IgD-negative memory B cell (primary cell): ENCODE results near the gene UNC93A. TPM values are rescaled to one million over a fixed set of nuclear protein-coding genes. Genes with fewer than 3 reads are reported as not detected.
"Not testable (repeated sequence)": the region's sequence is repeated elsewhere in the genome, so short reads cannot be mapped to it uniquely, and the experiment has no call there.

Experiments
- H3K27ac Mint-ChIP-seq, 3 donors: one replicate each; pipeline ENCODE4 v1.8.0; 2020 to 2022; ENCODE audit warnings: mild to moderate bottlenecking in 3 of 3, mixed read lengths in 3 of 3, moderate library complexity in 1 of 3
- H3K27me3 Mint-ChIP-seq: one replicate; pipeline ENCODE4 v1.8.0; 2021; ENCODE audit warnings: mixed read lengths
- H3K36me3 Mint-ChIP-seq: one replicate; pipeline ENCODE4 v1.8.0; 2020; ENCODE audit warnings: mild to moderate bottlenecking, mixed read lengths
- H3K4me1 Mint-ChIP-seq, 3 donors: one replicate each; pipeline ENCODE4 v1.8.0; 2020 to 2022; ENCODE audit warnings: mixed read lengths in 3 of 3, mild to moderate bottlenecking in 1 of 3
- H3K4me3 Mint-ChIP-seq, 4 donors: one replicate each; pipeline ENCODE4 v1.8.0; 2020 to 2022; ENCODE audit warnings: mild to moderate bottlenecking in 4 of 4, mixed read lengths in 4 of 4, moderate library complexity in 3 of 4
- H3K9me3 Mint-ChIP-seq, 3 donors: one replicate each; pipeline ENCODE4 v1.8.0; 2020 to 2021; ENCODE audit warnings: mixed read lengths in 3 of 3, mild to moderate bottlenecking in 1 of 3
- polyA plus RNA-seq: library from polyadenylated mRNA; unstranded; fragments of 300-500 nt; fragmentation: Illumina TruSeq; gene quantifications from one replicate; pipeline ENCODE4 v1.2.3, GENCODE V29; 2021

Gene UNC93A
- polyA plus RNA-seq, 1 donor from 2014 or later: not detected

GRCh38 chr6:167266830-167267555, 24.1 kb upstream of the UNC93A start:
- H3K27me3 Mint-ChIP-seq: peaks cover 9% of the 10 kb centered on the region
- peaks cover 3 to 4% (median 4%) of the 10 kb centered on the region in 3 donors for H3K9me3 Mint-ChIP-seq
- no peak overlapping the region for H3K4me3 Mint-ChIP-seq
- no peak overlapping the region for H3K27ac Mint-ChIP-seq
- H3K4me1 Mint-ChIP-seq: no peaks in the 10 kb centered on the region
- H3K36me3 Mint-ChIP-seq: no peaks in the 10 kb centered on the region

- H3K9me3 Mint-ChIP-seq, H3K4me3 Mint-ChIP-seq, H3K27me3 Mint-ChIP-seq, H3K4me1 Mint-ChIP-seq, H3K27ac Mint-ChIP-seq, H3K36me3 Mint-ChIP-seq: not testable (repeated sequence)
Measured at GRCh38 chr6:167267556-167267898, 23.6 kb upstream of the UNC93A start.

DNA sequence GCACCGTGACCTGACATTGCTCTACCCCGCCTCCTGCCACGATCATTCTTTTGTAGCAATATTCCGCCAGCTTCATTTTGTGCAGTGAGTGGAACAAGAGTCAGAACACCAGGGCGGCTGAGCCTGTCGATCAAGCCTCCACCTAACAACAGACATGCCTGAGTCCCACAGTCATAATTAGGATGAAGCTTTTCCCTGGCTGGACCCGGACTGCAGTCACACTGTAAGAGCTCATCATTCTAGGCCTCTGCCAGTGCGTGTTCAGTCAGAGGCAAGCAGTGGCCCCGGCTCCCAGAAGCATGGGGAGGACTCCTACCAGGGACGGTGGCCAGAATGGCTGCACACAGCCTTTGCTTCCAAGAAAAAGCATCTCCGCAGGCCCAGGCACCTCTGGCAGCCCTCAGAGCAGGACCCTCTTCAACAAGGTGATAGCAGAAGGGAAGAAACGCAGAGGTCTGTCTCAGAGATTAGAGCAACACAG, 23.2 kb upstream of the UNC93A start:
- H3K27me3 Mint-ChIP-seq: peaks cover 8% of the 10 kb centered on the region
- H3K27ac Mint-ChIP-seq: no peak overlapping the region
- no peaks in the 10 kb centered on the region for H3K36me3 Mint-ChIP-seq
- H3K4me1 Mint-ChIP-seq: no peaks in the 10 kb centered on the region
- peaks cover 0 to 1% (median 0%) of the 10 kb centered on the region in 3 donors for H3K9me3 Mint-ChIP-seq
- H3K4me3 Mint-ChIP-seq: no peak overlapping the region

DNA sequence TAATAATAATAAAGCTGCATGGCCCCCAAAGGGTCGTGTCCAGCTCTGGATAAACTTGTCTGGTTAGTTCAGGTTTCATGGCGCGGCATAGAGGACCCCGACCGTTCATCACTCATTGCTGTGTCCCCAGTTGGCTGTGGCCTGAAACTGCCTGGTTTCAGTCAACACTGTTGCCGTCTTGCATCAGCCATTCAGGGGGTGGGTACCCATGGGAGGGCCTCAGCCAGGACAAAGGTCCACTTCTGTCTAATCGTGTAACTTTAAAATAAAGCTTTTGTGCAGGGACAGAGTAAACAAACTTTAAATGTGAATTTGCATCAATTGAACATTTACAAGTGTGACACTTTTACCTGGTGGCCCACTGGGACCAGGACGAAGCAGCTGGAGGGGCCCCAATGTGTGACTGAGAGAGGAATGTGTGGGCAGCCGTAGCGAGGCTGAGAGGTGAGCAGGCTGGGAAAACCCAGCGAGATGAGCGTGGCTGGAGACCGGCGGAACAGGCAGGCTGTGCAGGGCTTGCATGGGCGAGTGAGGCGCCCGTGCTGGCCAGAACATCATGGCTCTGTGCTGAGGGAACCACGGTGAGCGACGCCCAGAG, 22.3 kb upstream of the UNC93A start:
- Mint-ChIP-seq H3K9me3 (no peaks in the 10 kb centered on the region), H3K36me3 (no peaks in the 10 kb centered on the region), H3K4me3 (no peak overlapping the region), H3K27ac (no peak overlapping the region), H3K27me3 (peaks cover 8% of the 10 kb centered on the region), H3K4me1 (no peaks in the 10 kb centered on the region)

DNA sequence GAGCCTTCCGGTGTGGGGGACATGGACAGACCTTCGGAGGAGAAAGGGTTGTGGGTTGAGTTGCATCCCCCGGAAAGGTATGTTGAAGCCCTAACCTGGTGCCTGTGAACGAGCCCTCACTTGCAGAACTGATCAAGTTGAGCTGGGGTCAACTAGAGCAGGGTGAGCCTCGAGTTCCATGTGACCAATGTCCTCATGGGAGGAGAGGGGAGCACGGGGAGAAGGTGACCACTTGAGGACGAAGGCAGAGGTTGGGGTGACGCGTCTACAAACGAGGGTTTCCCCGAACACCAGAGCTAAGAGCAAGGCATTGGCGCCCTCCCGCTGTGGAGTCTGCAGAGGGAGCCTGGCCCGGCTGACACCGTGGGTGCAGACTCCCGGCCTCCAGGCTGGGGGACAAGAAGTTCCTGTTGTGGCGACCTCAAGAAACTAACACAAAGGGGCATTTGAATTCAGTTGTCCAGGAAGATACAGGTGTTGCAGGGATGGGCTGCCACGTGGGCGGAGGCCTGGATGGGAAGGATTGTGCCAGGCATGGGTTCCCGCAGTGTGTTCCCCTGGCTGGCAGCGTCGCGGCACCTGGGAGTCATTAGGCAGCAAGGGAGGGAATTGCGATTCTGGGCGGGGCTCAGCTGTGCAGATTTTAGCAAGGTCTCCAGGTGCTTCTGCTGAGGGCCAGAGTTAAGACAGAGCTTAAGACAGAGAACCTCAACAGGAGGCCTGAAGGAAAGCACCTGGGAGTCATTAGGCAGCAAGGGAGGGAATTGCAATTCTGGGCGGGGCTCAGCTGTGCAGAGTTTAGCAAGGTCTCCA, 20.4 kb upstream of the UNC93A start:
- H3K4me1 Mint-ChIP-seq: no peaks in the 10 kb centered on the region
- H3K4me3 Mint-ChIP-seq: no peak overlapping the region
- no peaks in the 10 kb centered on the region for H3K9me3 Mint-ChIP-seq
- no peak overlapping the region for H3K27ac Mint-ChIP-seq
- peaks cover 6% of the 10 kb centered on the region for H3K27me3 Mint-ChIP-seq
- no peaks in the 10 kb centered on the region for H3K36me3 Mint-ChIP-seq

- Mint-ChIP-seq H3K4me1 (no peaks in the 10 kb centered on the region), H3K4me3 (no peak overlapping the region), H3K27me3 (peaks cover 6% of the 10 kb centered on the region), H3K27ac (no peak overlapping the region), H3K9me3 (peaks cover 0 to 2% (median 0%) of the 10 kb centered on the region in 3 donors), H3K36me3 (no peaks in the 10 kb centered on the region)
Measured at GRCh38 chr6:167272151-167272550, 19.0 kb upstream of the UNC93A start.

GRCh38 chr6:167272696-167273379, 18.3 kb upstream of the UNC93A start:
- H3K4me3 Mint-ChIP-seq: no peak overlapping the region
- peaks cover 0 to 2% (median 0%) of the 10 kb centered on the region in 3 donors for H3K9me3 Mint-ChIP-seq
- H3K27ac Mint-ChIP-seq: no peak overlapping the region
- H3K27me3 Mint-ChIP-seq: peaks cover 9% of the 10 kb centered on the region
- no peaks in the 10 kb centered on the region for H3K4me1 Mint-ChIP-seq
- H3K36me3 Mint-ChIP-seq: no peaks in the 10 kb centered on the region

DNA sequence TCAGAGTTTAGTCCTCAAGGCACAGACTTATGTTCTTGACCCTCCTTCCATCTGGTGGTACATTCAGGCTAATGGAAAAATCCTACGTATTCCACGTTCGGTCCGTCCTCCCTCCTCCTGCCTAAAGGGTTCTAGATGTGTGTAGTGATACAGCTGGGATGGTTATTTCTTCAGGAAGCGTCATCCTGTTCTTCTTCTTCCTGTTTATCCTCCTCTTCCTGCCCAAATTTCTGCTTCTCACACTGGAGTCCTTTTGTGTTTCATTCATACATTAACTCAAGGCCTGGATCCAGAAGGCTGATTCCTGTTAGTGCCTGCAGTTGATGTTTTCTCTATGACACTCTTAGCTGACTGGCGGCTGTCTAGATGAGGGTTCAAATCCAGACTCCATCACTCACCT, 16.8 kb upstream of the UNC93A start:
- H3K27me3 Mint-ChIP-seq: peaks cover 11% of the 10 kb centered on the region
- no peak overlapping the region for H3K27ac Mint-ChIP-seq
- H3K4me1 Mint-ChIP-seq: no peaks in the 10 kb centered on the region
- H3K4me3 Mint-ChIP-seq: no peak overlapping the region
- no peaks in the 10 kb centered on the region for H3K36me3 Mint-ChIP-seq
- H3K9me3 Mint-ChIP-seq: peaks cover 0 to 4% (median 0%) of the 10 kb centered on the region in 3 donors

DNA sequence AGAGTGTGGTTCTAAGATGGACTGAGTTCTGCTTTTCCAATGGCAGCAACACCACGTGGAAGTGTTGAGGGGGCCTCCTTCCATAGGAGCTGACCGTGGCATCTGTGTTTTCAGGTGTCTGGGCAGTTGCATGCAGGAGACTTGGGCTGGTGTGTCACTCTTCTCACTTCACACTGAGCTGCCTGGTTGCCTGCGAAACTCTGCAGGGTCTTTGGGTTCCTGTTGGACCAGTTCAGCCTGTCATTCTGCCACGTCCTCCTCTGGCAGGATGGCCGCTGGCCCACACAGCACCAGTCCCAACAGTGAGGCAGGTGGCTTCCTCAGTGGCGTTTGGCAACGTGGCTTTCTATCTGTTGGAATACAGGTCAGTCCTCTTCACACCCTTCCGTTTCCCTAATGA, 16.1 kb upstream of the UNC93A start:
- Mint-ChIP-seq H3K27me3 (peaks cover 11% of the 10 kb centered on the region), H3K36me3 (no peaks in the 10 kb centered on the region), H3K27ac (no peak overlapping the region), H3K9me3 (peaks cover 0 to 4% (median 0%) of the 10 kb centered on the region in 3 donors), H3K4me1 (no peaks in the 10 kb centered on the region), H3K4me3 (no peak overlapping the region)

DNA sequence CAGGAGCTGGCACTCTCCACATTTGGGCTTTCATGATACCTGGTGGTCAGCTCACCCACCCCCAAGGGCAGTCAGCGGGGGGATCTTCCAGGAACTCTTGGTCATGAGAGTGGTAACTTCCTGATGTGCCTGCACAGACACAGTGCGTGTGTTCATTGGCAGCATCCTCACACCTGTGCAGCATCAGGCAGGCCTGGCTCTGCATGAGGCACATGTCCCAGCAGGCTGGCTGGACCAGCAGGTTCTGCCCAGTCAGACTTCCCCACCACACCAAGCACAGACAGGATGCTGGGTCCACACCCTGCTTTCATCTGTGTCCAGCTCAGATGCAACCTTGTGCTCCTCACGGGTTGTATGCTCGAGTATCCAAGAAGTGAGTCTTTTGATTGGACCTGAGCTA, 15.7 kb upstream of the UNC93A start:
- Mint-ChIP-seq H3K4me1 (no peaks in the 10 kb centered on the region), H3K27me3 (peaks cover 12% of the 10 kb centered on the region), H3K27ac (no peak overlapping the region), H3K36me3 (no peaks in the 10 kb centered on the region), H3K9me3 (peaks cover 0 to 4% (median 0%) of the 10 kb centered on the region in 3 donors), H3K4me3 (no peak overlapping the region)

- Mint-ChIP-seq H3K9me3 (peaks cover 0 to 4% (median 0%) of the 10 kb centered on the region in 3 donors), H3K4me3 (no peak overlapping the region), H3K27ac (no peak overlapping the region), H3K27me3 (peaks cover 15% of the 10 kb centered on the region), H3K4me1 (no peaks in the 10 kb centered on the region), H3K36me3 (no peaks in the 10 kb centered on the region)
Measured at GRCh38 chr6:167276772-167277533, 14.2 kb upstream of the UNC93A start.

DNA sequence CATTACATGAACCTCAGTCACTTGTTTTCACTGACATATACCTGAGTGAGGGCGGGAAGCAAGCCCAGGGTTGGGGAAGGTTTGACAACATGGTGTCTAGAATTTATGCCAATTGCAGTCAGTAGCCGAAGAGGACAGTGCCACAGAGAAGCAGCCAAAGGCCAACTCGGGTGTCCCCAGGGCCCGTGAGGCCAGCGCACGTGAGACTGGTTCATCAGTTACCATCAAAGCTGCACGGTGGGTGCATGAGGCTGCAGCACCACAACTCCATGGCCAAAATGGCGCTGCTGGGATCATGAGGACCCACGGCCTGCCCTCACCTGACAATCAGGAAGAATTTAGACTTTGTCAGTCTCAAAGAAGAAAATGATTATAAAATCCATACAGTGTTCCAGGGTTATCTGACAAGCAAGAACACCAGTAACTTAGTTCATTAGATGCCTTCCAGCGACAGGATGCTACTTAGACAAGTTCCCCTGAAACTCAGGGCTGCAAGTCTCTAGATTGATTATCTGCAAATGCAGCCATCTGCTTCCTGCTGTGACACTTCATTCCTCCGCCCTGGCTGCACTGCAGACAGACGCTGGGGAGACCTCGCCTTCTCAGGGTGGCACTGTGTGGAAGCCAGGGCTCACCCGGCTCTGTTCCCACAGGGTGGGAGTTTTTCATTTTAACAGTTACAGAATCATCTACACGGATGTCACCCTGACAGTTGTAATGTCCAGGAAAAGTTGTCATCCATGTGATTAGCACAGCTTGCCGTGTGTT, 12.8 kb upstream of the UNC93A start:
- not testable (repeated sequence) for H3K36me3 Mint-ChIP-seq, H3K9me3 Mint-ChIP-seq, H3K27ac Mint-ChIP-seq, H3K4me1 Mint-ChIP-seq
- Mint-ChIP-seq H3K4me3 (peak overlapping the region in 1 of 4 donors; percentile 65), H3K27me3 (peaks cover 19% of the 10 kb centered on the region)

- H3K4me1 Mint-ChIP-seq: no peaks in the 10 kb centered on the region
- no peak overlapping the region for H3K27ac Mint-ChIP-seq
- H3K4me3 Mint-ChIP-seq: no peak overlapping the region
- H3K36me3 Mint-ChIP-seq: no peaks in the 10 kb centered on the region
- peaks cover 0 to 4% (median 0%) of the 10 kb centered on the region in 3 donors for H3K9me3 Mint-ChIP-seq
- H3K27me3 Mint-ChIP-seq: peaks cover 21% of the 10 kb centered on the region
Measured at GRCh38 chr6:167279766-167280446, 11.2 kb upstream of the UNC93A start.
